PC-9 (cell line): Measurements from ENCODE around the gene CLUH. TPM values are rescaled to one million over a fixed set of nuclear protein-coding genes. Genes with fewer than 3 reads are reported as not detected.

ENCODE experiments used
- BruUV-seq: library from RNA; stranded (reverse); fragments of 400-500 nt; replicated peaks from 2 replicates; lab custom pipeline; 2021; lab: Mats Ljungman, UMichigan
- CTCF ChIA-PET: fragments of 300-600 bp; sonication (Branson Sonifier 250); formaldehyde crosslinking; loops from one replicate; lab custom pipeline; 2022; ENCODE audit warnings: antibody characterized with exemption; lab: Charles Lee
- POLR2A ChIA-PET: fragments of 300-600 bp; sonication (Branson Sonifier 250); formaldehyde crosslinking; loops from one replicate; lab custom pipeline; 2022; ENCODE audit warnings: antibody characterized with exemption; ENCODE audit not compliant: unreplicated experiment; lab: Charles Lee
- DNase-seq, 2 experiments: peaks; one replicate each; pipeline versions ENCODE4 v3.0.0 to v3.0.0-alpha.2; 2015 to 2022; ENCODE audit warnings: mixed read lengths in 1 of 2
- H2AFZ ChIP-seq: fragments of 200-600 bp; sonication (generic); 2 replicates; pipeline ENCODE4 v1.8.1; 2017; ENCODE audit warnings: antibody characterized with exemption
- H3F3A ChIP-seq: fragments of 200-600 bp; sonication (generic); 2 replicates; pipeline ENCODE4 v1.8.1; 2017; ENCODE audit warnings: antibody characterized with exemption, mild to moderate bottlenecking, low read depth; ENCODE audit not compliant: insufficient read depth
- H3K27ac ChIP-seq: fragments of 200-600 bp; sonication (generic); 2 replicates; pipeline ENCODE4 v1.6.1; 2016; ENCODE audit warnings: mixed run types
- H3K27me3 ChIP-seq: fragments of 200-600 bp; sonication (generic); 2 replicates; pipeline ENCODE4 v1.6.1; 2016; ENCODE audit warnings: low read depth, mixed run types; ENCODE audit not compliant: insufficient read depth
- H3K36me3 ChIP-seq: fragments of 200-600 bp; sonication (generic); 2 replicates; pipeline ENCODE4 v1.6.1; 2016; ENCODE audit warnings: low read depth, mixed run types
- H3K4me1 ChIP-seq: fragments of 200-600 bp; sonication (generic); replicated peaks from 2 replicates; pipeline ENCODE4 v1.6.1; 2016; ENCODE audit warnings: mixed run types; ENCODE audit not compliant: insufficient read depth
- H3K4me2 ChIP-seq: fragments of 200-600 bp; sonication (generic); 2 replicates; pipeline ENCODE4 v1.6.1; 2017; ENCODE audit warnings: mixed run types
- H3K4me3 ChIP-seq: fragments of 200-600 bp; sonication (generic); 2 replicates; pipeline ENCODE4 v1.6.1; 2016; ENCODE audit warnings: mixed run types
- H3K79me2 ChIP-seq: fragments of 200-600 bp; sonication (generic); 2 replicates; pipeline ENCODE4 v1.6.1; 2017; ENCODE audit warnings: low read depth, mixed run types
- H3K9me2 ChIP-seq: fragments of 200-600 bp; sonication (generic); 2 replicates; pipeline ENCODE4 v1.8.1; 2017; ENCODE audit warnings: mild to moderate bottlenecking; ENCODE audit not compliant: insufficient read depth
- H3K9me3 ChIP-seq: fragments of 200-600 bp; sonication (generic); 2 replicates; pipeline ENCODE4 v1.8.1; 2016; ENCODE audit warnings: low read depth; ENCODE audit not compliant: insufficient read depth
- H4K20me1 ChIP-seq: fragments of 200-600 bp; sonication (generic); 2 replicates; pipeline ENCODE4 v1.8.1; 2017; ENCODE audit not compliant: insufficient read depth
- CTCF ChIP-seq: fragments of 200-600 bp; sonication (generic); conservative IDR thresholded peaks from 2 replicates; pipeline ENCODE4 v1.6.1; 2017; ENCODE audit warnings: mixed run types, antibody characterized with exemption, mild to moderate bottlenecking, moderate library complexity
- EZH2 ChIP-seq: fragments of 200-600 bp; sonication (generic); IDR thresholded peaks from 2 replicates; pipeline ENCODE4 v1.8.0; 2017; ENCODE audit warnings: antibody characterized with exemption, low read depth
- intact Hi-C: fragments of 100-400 bp; cut with micrococcal nuclease; formaldehyde crosslinking; loops from one replicate; pipeline ENCODE4 v1.10.0; 2022; ENCODE audit not compliant: unreplicated experiment
- total RNA-seq: library from RNA; stranded (reverse); gene quantifications from 2 replicates; pipeline ENCODE4 v1.2.3, GENCODE V29; 2021

CLUH gene
- total RNA-seq, 1 experiment from 2014 or later, result 142 TPM

GRCh38 chr17:2708585-2709182 is 2.9 kb downstream of the CLUH start:
- Histone ChIP-seq H3K27me3 (no peaks in the 10 kb centered on the region), H4K20me1 (peaks cover 73% of the 10 kb centered on the region), H3F3A (peaks cover 8% of the 10 kb centered on the region; the same call in 1 of the 2 replicates), H3K4me1 (peaks cover 27% of the 10 kb centered on the region; the same call in 1 of the 2 replicates), H3K79me2 (peaks cover 74% of the 10 kb centered on the region), H3K27ac (peak overlapping the region; percentile 63; the same call in 1 of the 2 replicates), H3K36me3 (no peaks in the 10 kb centered on the region), H3K9me2 (no peaks in the 10 kb centered on the region), H2AFZ (no peak overlapping the region), H3K9me3 (no peaks in the 10 kb centered on the region), H3K4me2 (peak overlapping the region; percentile 96), H3K4me3 (peak overlapping the region; percentile 82; the same call in 1 of the 2 replicates)
- TF ChIP-seq EZH2, result no peak
- TF ChIP-seq CTCF, result no peak
- no TSS peak for BruUV-seq
- ChIA-PET POLR2A (interaction anchor here (0.5 kb wide), 1 partner anchor 161 kb away, joined by 15 read pairs; no protein-coding TSS in a partner anchor), CTCF (no interaction called here)
- DNase-seq, result no peak
- intact Hi-C loops, result no loop called here

GRCh38 chr17:2707721-2708584 is 3.6 kb downstream of the CLUH start:
- intact Hi-C loops, result no loop called here
- H3K4me1 ChIP-seq, result peaks cover 27% of the 10 kb centered on the region; the same call in 1 of the 2 replicates
- H4K20me1 ChIP-seq, result peaks cover 78% of the 10 kb centered on the region
- ChIA-PET CTCF (no interaction called here), POLR2A (no interaction called here)
- TF ChIP-seq EZH2 (no peak), CTCF (peak; percentile 49; the same call in 1 of the 2 replicates)
- peak in 1 of 2 experiments; percentile 24 for DNase-seq
- BruUV-seq, result no TSS peak
- no peaks in the 10 kb centered on the region for H3K27me3 ChIP-seq
- H2AFZ ChIP-seq, result no peak overlapping the region
- no peaks in the 10 kb centered on the region for H3K9me3 ChIP-seq
- no peaks in the 10 kb centered on the region for H3K9me2 ChIP-seq
- peaks cover 78% of the 10 kb centered on the region for H3K79me2 ChIP-seq
- H3F3A ChIP-seq, result peaks cover 8% of the 10 kb centered on the region; the same call in 1 of the 2 replicates
- H3K4me3 ChIP-seq, result no peak overlapping the region
- peaks cover 4% of the 10 kb centered on the region; the same call in 1 of the 2 replicates for H3K36me3 ChIP-seq
- no peak overlapping the region for H3K27ac ChIP-seq
- H3K4me2 ChIP-seq, result peak overlapping the region; percentile 96

- CTCF ChIA-PET, result no interaction called here
- peaks cover 78% of the 10 kb centered on the region for H3K79me2 ChIP-seq
- H3K27ac ChIP-seq, result no peak overlapping the region
- no peak overlapping the region for H3K4me3 ChIP-seq
- peaks cover 80% of the 10 kb centered on the region for H4K20me1 ChIP-seq
- H3F3A ChIP-seq, result peaks cover 8% of the 10 kb centered on the region; the same call in 1 of the 2 replicates
- H2AFZ ChIP-seq, result no peak overlapping the region
- intact Hi-C loops, result no loop called here
- H3K4me2 ChIP-seq, result no peak overlapping the region
- H3K36me3 ChIP-seq, result peaks cover 7% of the 10 kb centered on the region; the same call in 1 of the 2 replicates
- TF ChIP-seq CTCF (no peak), EZH2 (no peak)
- H3K9me2 ChIP-seq, result no peaks in the 10 kb centered on the region
- no peak for DNase-seq
- no peaks in the 10 kb centered on the region for H3K27me3 ChIP-seq
- POLR2A ChIA-PET, result no interaction called here
- BruUV-seq, result no TSS peak
- H3K4me1 ChIP-seq, result peaks cover 24% of the 10 kb centered on the region; the same call in 1 of the 2 replicates
- no peaks in the 10 kb centered on the region for H3K9me3 ChIP-seq
These were observed 4.6 kb downstream of the CLUH start for GRCh38 chr17:2706911-2707510.
